T-helper 1 cell treated with Interleukin-12 subunit alpha and Interleukin-12 subunit beta and Interleukin-4 antibody, amounts not matched to agents 30 ng/mL and 1 ng/mL, for 36 hours (primary cell): ENCODE results near the gene BTBD2. TPM values are rescaled to one million over a fixed set of nuclear protein-coding genes. Genes with fewer than 3 reads are reported as not detected.

Source experiments
- intact Hi-C: fragments of 100-400 bp; cut with micrococcal nuclease; formaldehyde crosslinking; loops from one replicate; pipeline ENCODE4 v1.15.1; 2024
- total RNA-seq: library from RNA; stranded (reverse); gene quantifications from 2 replicates; pipeline ENCODE4 v1.2.3, GENCODE V29; 2022

BTBD2 gene
- total RNA-seq, 1 donor from 2014 or later: 44.9 TPM

GRCh38 chr19:1967087-1967608 is 48.4 kb downstream of the BTBD2 start:
- intact Hi-C loops: no loop called here

- intact Hi-C loops: no loop called here
Measured at GRCh38 chr19:1962674-1963073, 52.8 kb downstream of the BTBD2 start.

DNA sequence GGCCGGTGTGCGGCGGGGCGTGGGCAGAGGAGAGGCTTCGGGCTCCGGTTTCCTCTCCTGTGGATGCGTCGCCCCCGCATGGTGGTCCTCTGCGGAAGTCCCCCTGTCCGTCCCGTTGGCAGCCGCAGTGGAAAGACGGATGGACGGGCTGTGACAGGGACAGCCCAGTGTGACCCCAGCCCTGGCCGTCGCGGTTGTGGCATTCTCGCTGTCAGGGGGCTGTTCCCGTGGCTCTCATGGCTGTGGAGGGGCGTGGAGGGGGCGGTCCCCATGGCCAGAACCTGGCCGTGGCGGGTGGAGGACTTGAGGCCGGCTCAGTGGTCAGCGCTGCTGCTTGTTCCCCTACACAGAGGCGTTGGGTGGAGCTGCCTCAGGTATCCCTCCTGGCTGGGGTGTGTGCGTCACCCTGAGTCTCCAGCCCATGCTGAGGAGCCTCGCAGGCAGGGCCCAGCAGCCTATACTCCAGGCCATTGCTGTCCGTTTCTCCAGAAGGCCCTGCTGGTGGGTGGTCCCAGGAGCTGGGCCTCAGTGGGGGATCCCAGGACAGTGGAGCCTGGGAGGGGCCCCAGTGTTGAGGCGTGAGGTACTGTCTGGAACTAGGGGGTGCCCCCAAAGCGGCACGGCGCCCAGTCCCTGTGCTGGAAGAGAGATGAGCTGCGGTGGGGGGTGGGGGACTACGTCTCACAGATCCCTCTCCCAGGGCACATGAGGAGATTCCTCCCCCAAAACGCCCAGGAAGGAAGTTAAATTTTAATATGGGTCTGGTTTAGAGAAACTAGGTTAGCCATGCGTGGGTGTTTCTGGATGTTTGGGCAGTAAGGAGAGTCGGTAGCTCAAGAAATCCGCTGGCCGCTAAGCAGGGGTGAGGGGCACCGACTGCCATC is 54.3 kb downstream of the BTBD2 start:
- intact Hi-C loops: no loop called here

- intact Hi-C loops: no loop called here
Measured at GRCh38 chr19:1959928-1960589, 55.5 kb downstream of the BTBD2 start.

- intact Hi-C loops: no loop called here
Measured at GRCh38 chr19:1957562-1958248, 57.8 kb downstream of the BTBD2 start.

DNA sequence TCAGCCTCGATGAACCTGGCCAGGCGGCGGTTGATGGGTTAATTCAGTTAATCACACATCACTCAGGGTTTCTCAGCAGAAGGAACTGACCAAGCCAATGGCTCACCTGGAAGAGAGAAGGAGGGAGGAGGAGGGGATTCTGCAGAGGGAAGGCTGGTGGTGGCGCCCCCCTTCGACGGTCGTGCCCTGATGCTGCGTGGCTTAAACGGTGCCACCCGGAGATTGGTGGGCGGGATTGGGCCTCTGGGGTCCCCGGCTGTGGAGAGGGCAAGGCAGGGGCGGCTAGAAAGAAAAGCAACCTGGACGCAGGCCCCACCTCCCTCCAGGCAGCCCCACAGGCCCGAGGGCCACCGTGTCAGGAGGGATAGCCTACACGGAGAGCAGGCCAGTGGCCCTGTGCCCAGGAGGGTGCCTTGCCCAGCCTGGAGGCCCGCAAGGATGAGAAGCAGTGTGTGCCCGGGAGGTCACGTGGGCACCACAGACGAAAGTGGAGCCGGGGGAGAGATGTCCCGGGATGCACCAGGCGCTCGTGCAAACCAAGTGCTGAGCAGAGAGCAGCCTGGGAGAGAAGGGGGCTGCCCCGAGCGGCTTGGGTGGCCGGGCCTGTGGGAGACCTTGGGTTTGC is 58.5 kb downstream of the BTBD2 start:
- intact Hi-C loops: no loop called here

GRCh38 chr19:1956122-1956494 is 59.4 kb downstream of the BTBD2 start:
- intact Hi-C loops: no loop called here

DNA sequence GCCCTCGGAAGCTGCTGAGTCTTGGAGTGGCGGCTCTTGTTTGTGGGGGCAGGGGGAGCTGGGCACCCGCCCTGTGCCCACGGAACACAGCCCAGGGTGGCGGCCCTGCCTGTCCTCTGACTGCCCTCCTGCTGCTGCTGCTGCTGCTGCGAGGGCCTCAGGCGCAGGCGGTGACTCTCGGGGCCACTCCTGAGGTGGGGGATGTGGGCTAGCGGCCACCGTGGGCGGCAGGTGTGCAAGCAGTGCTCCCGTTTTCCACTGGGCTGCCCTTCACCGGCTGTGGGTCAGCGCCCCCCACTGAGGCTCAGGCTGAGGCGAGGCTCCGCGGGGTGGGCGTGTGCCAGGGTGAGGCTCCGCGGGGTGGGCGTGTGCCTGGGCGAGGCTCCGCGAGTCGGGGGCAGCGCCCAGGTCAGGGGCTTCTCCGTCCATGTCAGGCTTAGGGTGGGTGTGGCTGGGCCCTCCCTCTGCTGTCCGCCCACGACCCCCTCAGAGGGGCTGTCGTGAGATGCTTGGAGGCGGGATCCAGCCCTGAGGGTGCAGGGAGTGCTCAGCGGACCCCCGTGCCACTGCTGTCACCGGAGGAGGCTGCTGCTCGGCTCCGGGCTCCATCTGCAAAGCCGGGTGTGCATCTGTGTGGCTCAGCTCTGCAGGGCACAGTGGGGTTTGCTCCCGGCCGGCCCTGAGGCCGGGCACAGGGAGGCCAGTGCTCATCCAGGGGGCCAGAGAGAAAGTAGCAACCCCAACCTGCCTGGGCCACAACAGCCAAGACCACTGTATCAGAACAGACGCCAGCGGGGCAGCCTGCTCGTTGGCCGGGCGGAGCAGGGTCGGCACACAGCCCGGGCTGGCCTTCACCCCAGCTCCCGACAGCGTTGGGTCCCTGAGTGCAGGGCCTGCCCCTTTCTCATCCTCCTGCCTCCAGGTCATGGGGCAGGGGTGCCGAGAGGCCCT is 60.1 kb downstream of the BTBD2 start:
- intact Hi-C loops: no loop called here

- intact Hi-C loops: no loop called here
Measured at GRCh38 chr19:1954532-1954933, 61.0 kb downstream of the BTBD2 start.

DNA sequence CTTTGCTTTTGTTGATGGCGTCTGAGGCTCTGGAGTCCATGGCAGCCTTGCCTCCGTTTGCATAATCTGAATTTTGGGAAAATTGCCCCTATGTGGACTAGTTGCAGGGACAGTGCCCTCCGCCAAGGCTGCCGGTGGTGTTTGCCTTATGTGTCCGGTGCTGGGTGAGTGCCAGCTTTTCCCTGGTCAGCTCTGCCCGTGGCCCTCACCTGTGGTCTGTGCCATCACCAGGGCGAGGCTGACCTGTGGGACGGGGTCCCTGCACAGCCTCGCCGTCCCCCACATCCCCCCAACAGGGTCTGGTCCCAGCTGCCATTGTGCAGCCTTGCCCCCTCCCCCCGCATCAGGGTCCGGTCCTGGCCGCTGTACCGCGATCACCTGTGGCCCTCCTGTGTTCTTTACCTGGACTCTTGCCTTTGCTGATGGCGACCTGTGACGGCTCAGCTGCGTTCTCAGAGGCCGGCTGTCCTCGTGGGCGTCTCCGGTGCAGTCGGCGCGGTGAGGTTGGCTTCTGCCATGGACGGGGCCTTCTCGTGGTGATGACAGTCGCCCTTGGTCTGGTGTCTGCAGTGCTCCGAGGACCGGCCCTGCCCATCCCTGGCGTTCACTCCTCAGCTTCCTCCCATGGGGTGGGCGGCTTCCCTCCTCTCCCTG is 61.9 kb downstream of the BTBD2 start:
- intact Hi-C loops: no loop called here

DNA sequence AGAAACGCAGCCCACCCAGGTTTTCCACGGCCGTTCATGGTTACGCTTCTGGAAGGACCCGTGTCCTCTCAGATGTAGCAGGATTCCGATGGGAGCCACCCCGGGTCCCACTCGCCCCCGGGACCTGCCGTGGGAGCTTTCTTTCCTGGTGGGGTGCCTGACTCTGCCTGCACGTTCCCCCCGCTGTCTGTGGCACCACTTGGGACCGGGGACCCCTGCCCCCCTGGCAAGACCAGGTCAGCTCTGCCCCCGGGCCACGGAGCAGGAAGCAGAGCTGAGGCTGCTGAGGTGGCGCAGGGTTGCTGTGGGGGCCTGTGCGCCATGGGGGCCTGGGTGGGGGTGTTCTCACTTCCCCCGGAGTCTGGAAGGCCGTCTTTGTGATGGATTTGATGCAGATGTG is 62.5 kb downstream of the BTBD2 start:
- intact Hi-C loops: no loop called here

GRCh38 chr19:1952635-1953034 is 62.9 kb downstream of the BTBD2 start:
- intact Hi-C loops: no loop called here

DNA sequence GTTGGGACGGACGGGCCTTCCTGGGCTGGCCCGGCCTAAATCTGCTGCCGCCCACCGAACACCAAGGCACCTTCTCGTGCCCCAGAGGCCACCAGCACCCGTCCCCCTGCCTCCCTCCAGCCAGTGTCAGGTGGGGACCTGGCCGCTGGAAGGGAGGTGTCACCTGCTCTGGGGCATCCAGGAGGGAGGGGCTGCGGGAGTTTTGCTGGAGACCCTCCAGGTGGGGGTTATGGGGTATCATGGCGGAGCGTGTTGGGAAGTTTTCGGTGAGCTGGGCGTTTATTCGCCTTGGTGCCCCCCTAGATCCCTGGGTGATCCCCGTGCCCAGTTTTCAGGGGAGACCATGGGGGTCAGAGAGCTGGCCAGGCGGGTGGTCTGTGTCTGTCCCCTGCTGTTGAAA is 64.9 kb downstream of the BTBD2 start:
- intact Hi-C loops: no loop called here

- intact Hi-C loops: no loop called here
Measured at GRCh38 chr19:1949304-1950101, 66.0 kb downstream of the BTBD2 start.

- intact Hi-C loops: no loop called here
Measured at GRCh38 chr19:1947651-1948209, 67.8 kb downstream of the BTBD2 start.

GRCh38 chr19:1945899-1946298 is 69.6 kb downstream of the BTBD2 start:
- intact Hi-C loops: no loop called here

DNA sequence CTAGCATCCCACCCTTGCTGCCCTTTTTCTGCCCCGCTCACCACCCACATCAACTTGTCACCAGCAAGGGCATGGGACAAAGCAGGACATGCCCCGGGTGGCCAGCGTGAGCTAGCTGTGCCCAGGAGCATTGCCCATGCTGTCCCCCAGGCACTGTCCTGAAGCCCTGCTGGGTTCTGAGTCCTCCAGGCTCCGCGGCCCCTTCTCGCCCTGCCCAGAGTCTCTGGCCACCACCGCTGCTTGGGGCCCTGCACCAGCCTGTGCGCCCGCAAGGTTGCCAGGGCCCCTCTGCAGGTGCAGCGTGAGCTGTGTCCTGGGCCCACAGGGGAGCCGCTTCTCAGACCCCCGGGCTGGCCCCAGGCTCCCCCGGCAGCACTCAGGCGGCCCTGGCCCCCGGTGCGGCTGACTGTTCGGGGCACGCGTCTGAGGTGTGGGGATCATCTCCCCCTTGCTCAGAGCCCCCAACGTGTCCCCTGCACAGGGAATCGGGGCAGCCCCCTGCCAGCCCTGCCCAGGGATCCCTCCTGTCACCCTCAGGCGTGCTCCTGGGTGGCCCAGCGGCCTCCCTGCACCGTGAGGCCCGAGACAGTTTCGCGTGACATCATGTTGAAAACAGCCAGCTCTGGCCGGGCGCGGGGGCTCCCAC is 70.5 kb downstream of the BTBD2 start:
- intact Hi-C loops: no loop called here
